Naive thymus-derived CD4-positive, alpha-beta T cell (primary cell): ENCODE results near the gene PSMD7. TPM values are rescaled to one million over a fixed set of nuclear protein-coding genes. Genes with fewer than 3 reads are reported as not detected.
A peak's percentile ranks its signal among the peaks of the same experiment; 100 is the strongest.

Experiments
- ATAC-seq: fragments of 150-1000 bp; cut with Tn5 transposase; 2 replicates; pipeline ENCODE4 v1.10.0; 2021; ENCODE audit warnings: mild to moderate bottlenecking, moderate library complexity
- CTCF ChIA-PET: fragments of 350-600 bp; sonication (Branson Sonifier 250); formaldehyde crosslinking; loops from one replicate; lab custom pipeline; 2021; ENCODE audit warnings: antibody characterized with exemption; lab: Charles Lee
- POLR2A ChIA-PET: fragments of 350-600 bp; sonication (Branson Sonifier 250); formaldehyde crosslinking; loops from one replicate; lab custom pipeline; 2021; ENCODE audit warnings: antibody characterized with exemption, inconsistent platforms; lab: Charles Lee
- DNase-seq, 9 donors: peaks; one replicate each; pipeline versions ENCODE4 v3.0.0 to v3.0.0-alpha.2; 2020 to 2022; ENCODE audit warnings: mixed read lengths in 1 of 9
- H3K27ac ChIP-seq: one replicate; pipeline ENCODE4 v1.7.0; 2013; ENCODE audit warnings: mild to moderate bottlenecking, low read depth, low read length, moderate library complexity
- H3K27me3 ChIP-seq, 2 donors: one replicate each; pipeline ENCODE4 v1.7.0; 2013; ENCODE audit warnings: low read length in 2 of 2, mild to moderate bottlenecking in 2 of 2, moderate library complexity in 2 of 2; ENCODE audit not compliant: control insufficient read depth in 2 of 2, insufficient read depth in 2 of 2
- H3K36me3 ChIP-seq, 3 experiments: 1 replicate in 2 of 3; 2 replicates in 1 of 3; pipeline ENCODE4 v1.7.0; 2013; ENCODE audit warnings: low read length in 3 of 3, mild to moderate bottlenecking in 3 of 3, moderate library complexity in 1 of 3; ENCODE audit not compliant: insufficient read depth in 3 of 3, control insufficient read depth in 2 of 3
- H3K4me1 ChIP-seq, 2 donors: one replicate each; pipeline ENCODE4 v1.7.0; 2013; ENCODE audit warnings: low read length in 2 of 2, mild to moderate bottlenecking in 2 of 2, moderate library complexity in 1 of 2; ENCODE audit not compliant: control insufficient read depth in 2 of 2, insufficient read depth in 2 of 2
- H3K4me3 ChIP-seq: 2 replicates; pipeline ENCODE4 v1.7.0; 2013; ENCODE audit warnings: mild to moderate bottlenecking, low read length
- H3K9me3 ChIP-seq, 3 experiments: 1 replicate in 2 of 3; 2 replicates in 1 of 3; pipeline ENCODE4 v1.7.0; 2013; ENCODE audit warnings: low read length in 3 of 3; ENCODE audit not compliant: control insufficient read depth in 2 of 3
- H3K27ac Mint-ChIP-seq, 9 donors: one replicate each; pipeline ENCODE4 v1.8.0; 2020 to 2022; ENCODE audit warnings: mixed read lengths in 9 of 9, mild to moderate bottlenecking in 8 of 9, moderate library complexity in 5 of 9, inconsistent platforms in 2 of 9
- H3K27me3 Mint-ChIP-seq, 5 donors: one replicate each; pipeline ENCODE4 v1.8.0; 2021 to 2022; ENCODE audit warnings: mixed read lengths in 5 of 5, mild to moderate bottlenecking in 1 of 5
- H3K36me3 Mint-ChIP-seq, 5 donors: one replicate each; pipeline ENCODE4 v1.8.0; 2020 to 2022; ENCODE audit warnings: mixed read lengths in 5 of 5, mild to moderate bottlenecking in 3 of 5, inconsistent platforms in 1 of 5
- H3K4me1 Mint-ChIP-seq, 7 donors: one replicate each; pipeline ENCODE4 v1.8.0; 2020 to 2022; ENCODE audit warnings: mixed read lengths in 7 of 7, mild to moderate bottlenecking in 3 of 7, inconsistent platforms in 1 of 7
- H3K4me3 Mint-ChIP-seq, 10 donors: one replicate each; pipeline ENCODE4 v1.8.0; 2020 to 2022; ENCODE audit warnings: mild to moderate bottlenecking in 10 of 10, mixed read lengths in 10 of 10, moderate library complexity in 6 of 10, inconsistent platforms in 2 of 10
- H3K9me3 Mint-ChIP-seq, 11 donors: one replicate each; pipeline ENCODE4 v1.8.0; 2020 to 2022; ENCODE audit warnings: mixed read lengths in 11 of 11, mild to moderate bottlenecking in 4 of 11, inconsistent platforms in 1 of 11, moderate library complexity in 1 of 11
- intact Hi-C, 2 donors: fragments of 100-400 bp; cut with micrococcal nuclease; formaldehyde crosslinking; loops; one replicate each; pipeline ENCODE4 v1.15.1; 2023
- polyA plus RNA-seq, 2 donors: library from polyadenylated mRNA; unstranded; fragments of 300-500 nt; fragmentation: Illumina TruSeq; gene quantifications; one replicate each; pipeline ENCODE4 v1.2.3, GENCODE V29; 2021
- total RNA-seq, 6 experiments: library from RNA in 5 of 6; stranded (reverse) in 5 of 6; gene quantifications; 1 replicate in 5 of 6; 2 replicates in 1 of 6; pipeline ENCODE4 v1.2.3 and lab custom pipeline; 2021 to 2026

The PSMD7 gene
- total and polyA plus RNA-seq, 7 experiments from 2014 or later, result 61.1 to 126 (median 86.7) TPM

GRCh38 chr16:74291176-74291575 lies 5.4 kb upstream of the PSMD7 start:
- Mint-ChIP-seq H3K27me3 (no peaks in the 10 kb centered on the region), H3K4me1 (peaks cover 8 to 19% (median 15%) of the 10 kb centered on the region in 7 donors), H3K9me3 (peaks cover 0 to 9% (median 0%) of the 10 kb centered on the region in 11 donors), H3K4me3 (peak overlapping the region in 1 of 10 donors; percentile 7), H3K27ac (peak overlapping the region in 2 of 9 donors; percentile 41 to 44), H3K36me3 (peaks cover 7 to 19% (median 13%) of the 10 kb centered on the region in 5 donors)
- Histone ChIP-seq H3K27ac (no peak overlapping the region), H3K27me3 (no peaks in the 10 kb centered on the region), H3K4me1 (peaks cover 9 to 10% of the 10 kb centered on the region in 2 donors), H3K4me3 (no peak overlapping the region), H3K9me3 (no peaks in the 10 kb centered on the region), H3K36me3 (no peaks in the 10 kb centered on the region)
- POLR2A ChIA-PET, result interaction anchor here (0.7 kb wide), 1 partner anchor 38 kb away, joined by 3 read pairs; no protein-coding TSS in a partner anchor
- ATAC-seq, result no peak
- CTCF ChIA-PET, result no interaction called here
- no peak for DNase-seq
- intact Hi-C loops, result loop anchor here in 1 of 2 donors (10.0 kb wide), 1 partner anchor 414 kb away; the partner anchor contains the start of gene MLKL

GRCh38 chr16:74291577-74292208 lies 4.9 kb upstream of the PSMD7 start:
- Histone ChIP-seq H3K4me3 (no peak overlapping the region), H3K27me3 (no peaks in the 10 kb centered on the region), H3K27ac (no peak overlapping the region), H3K4me1 (peaks cover 9 to 10% of the 10 kb centered on the region in 2 donors), H3K9me3 (no peaks in the 10 kb centered on the region), H3K36me3 (peaks cover 0 to 4% (median 0%) of the 10 kb centered on the region in 3 experiments)
- Mint-ChIP-seq H3K4me3 (peak overlapping the region in 1 of 10 donors; percentile 3), H3K36me3 (peaks cover 7 to 19% (median 14%) of the 10 kb centered on the region in 5 donors), H3K4me1 (peaks cover 11 to 23% (median 17%) of the 10 kb centered on the region in 7 donors), H3K27ac (no peak overlapping the region), H3K9me3 (peaks cover 0 to 9% (median 0%) of the 10 kb centered on the region in 11 donors), H3K27me3 (no peaks in the 10 kb centered on the region)
- intact Hi-C loops, result loop anchor here in 1 of 2 donors (10.0 kb wide), 1 partner anchor 413 kb away; the partner anchor contains the start of gene MLKL
- POLR2A ChIA-PET, result interaction anchor here (0.7 kb wide), 1 partner anchor 38 kb away, joined by 3 read pairs; no protein-coding TSS in a partner anchor
- DNase-seq, result no peak
- ATAC-seq, result no peak
- CTCF ChIA-PET, result interaction anchor here (1.2 kb wide), 1 partner anchor 21 kb away, joined by 3 read pairs; no protein-coding TSS in a partner anchor

GRCh38 chr16:74296104-74296431 lies 546 bp upstream of the PSMD7 start:
- peak overlapping the region; percentile 93 to 100 (median 98) for H3K27ac Mint-ChIP-seq
- peaks cover 21 to 52% (median 36%) of the 10 kb centered on the region in 7 donors for H3K4me1 Mint-ChIP-seq
- peak overlapping the region; percentile 96 for H3K27ac ChIP-seq
- intact Hi-C loops, result loop anchor here (1.0 to 10.0 kb wide), 14 partner anchors 72 to 1632 kb away; partner anchors contain the start of genes GLG1 (in 2 of the 2), MLKL (in 2 of the 2), RFWD3 (in 2 of the 2) and TMEM170A (in 2 of the 2)
- H3K4me1 ChIP-seq, result peaks cover 22 to 25% of the 10 kb centered on the region in 2 donors
- ATAC-seq, result peak; percentile 44
- H3K36me3 Mint-ChIP-seq, result peaks cover 9 to 20% (median 18%) of the 10 kb centered on the region in 5 donors
- no peaks in the 10 kb centered on the region for H3K9me3 ChIP-seq
- ChIA-PET CTCF (interaction anchor here (1.6 kb wide), 1 partner anchor 12 kb away, joined by 5 read pairs; no protein-coding TSS in a partner anchor), POLR2A (interaction anchor here (1.4 to 1.8 kb wide), 2 partner anchors 154 to 405 kb away, joined by 3 to 4 read pairs; partner anchors contain the start of gene MLKL)
- H3K4me3 ChIP-seq, result peak overlapping the region; percentile 86
- peaks cover 4 to 23% (median 17%) of the 10 kb centered on the region in 3 experiments for H3K36me3 ChIP-seq
- peak overlapping the region; percentile 89 to 99 (median 96) for H3K4me3 Mint-ChIP-seq
- H3K27me3 Mint-ChIP-seq, result no peaks in the 10 kb centered on the region
- H3K9me3 Mint-ChIP-seq, result peaks cover 0 to 8% (median 0%) of the 10 kb centered on the region in 11 donors
- no peaks in the 10 kb centered on the region for H3K27me3 ChIP-seq
- DNase-seq, result no peak

GRCh38 chr16:74297145-74297665 lies 591 bp downstream of the PSMD7 start:
- Histone ChIP-seq H3K4me3 (peak overlapping the region; percentile 86), H3K36me3 (peaks cover 16 to 34% (median 28%) of the 10 kb centered on the region in 3 experiments), H3K4me1 (peaks cover 22 to 25% of the 10 kb centered on the region in 2 donors), H3K9me3 (no peaks in the 10 kb centered on the region), H3K27ac (peak overlapping the region; percentile 96), H3K27me3 (no peaks in the 10 kb centered on the region)
- intact Hi-C loops, result loop anchor here (2.0 to 10.0 kb wide), 9 partner anchors 310 to 1350 kb away; partner anchors contain the start of genes MLKL (in 2 of the 2), ADAT1 (in 1 of the 2), GLG1 (in 1 of the 2) and KARS1 (in 1 of the 2)
- Mint-ChIP-seq H3K4me3 (peak overlapping the region; percentile 89 to 99 (median 96)), H3K27ac (peak overlapping the region; percentile 93 to 100 (median 98)), H3K36me3 (peaks cover 4 to 21% (median 16%) of the 10 kb centered on the region in 5 donors), H3K27me3 (no peaks in the 10 kb centered on the region), H3K9me3 (no peaks in the 10 kb centered on the region), H3K4me1 (peaks cover 22 to 52% (median 38%) of the 10 kb centered on the region in 7 donors)
- CTCF ChIA-PET, result interaction anchor here (1.6 kb wide), 1 partner anchor 11 kb away, joined by 5 read pairs; no protein-coding TSS in a partner anchor
- ATAC-seq, result no peak
- POLR2A ChIA-PET, result interaction anchor here (0.8 to 2.6 kb wide), 9 partner anchors 10 to 1354 kb away, joined by 3 to 19 read pairs (median 3); partner anchors contain the start of genes GLG1 and MLKL
- DNase-seq, result peak in 7 of 9 donors; percentile 5 to 36 (median 9)

- Mint-ChIP-seq H3K27ac (peak overlapping the region in 8 of 9 donors; percentile 38 to 100 (median 97)), H3K9me3 (no peaks in the 10 kb centered on the region), H3K4me3 (peak overlapping the region; percentile 89 to 99 (median 96)), H3K4me1 (peaks cover 22 to 52% (median 38%) of the 10 kb centered on the region in 7 donors), H3K27me3 (no peaks in the 10 kb centered on the region), H3K36me3 (peaks cover 3 to 23% (median 19%) of the 10 kb centered on the region in 5 donors)
- Histone ChIP-seq H3K27me3 (no peaks in the 10 kb centered on the region), H3K9me3 (no peaks in the 10 kb centered on the region), H3K4me1 (peaks cover 22 to 25% of the 10 kb centered on the region in 2 donors), H3K4me3 (peak overlapping the region; percentile 86), H3K27ac (peak overlapping the region; percentile 96), H3K36me3 (peaks cover 25 to 43% (median 36%) of the 10 kb centered on the region in 3 experiments)
- intact Hi-C loops, result loop anchor here (5.0 to 10.0 kb wide), 6 partner anchors 309 to 1349 kb away; partner anchors contain the start of genes ADAT1 (in 1 of the 2), GLG1 (in 1 of the 2), KARS1 (in 1 of the 2) and MLKL (in 1 of the 2)
- ChIA-PET POLR2A (interaction anchor here (0.6 to 2.6 kb wide), 3 partner anchors 9 to 149 kb away, joined by 3 to 19 read pairs (median 8); no protein-coding TSS in a partner anchor), CTCF (no interaction called here)
- ATAC-seq (no peak), DNase-seq (no peak)
These were observed 1.5 kb downstream of the PSMD7 start for GRCh38 chr16:74298104-74298503.

- H3K36me3 Mint-ChIP-seq, result peaks cover 6 to 42% (median 25%) of the 10 kb centered on the region in 5 donors
- intact Hi-C loops, result no loop called here
These were observed 5.7 kb downstream of the PSMD7 start for GRCh38 chr16:74302341-74302740.

More at GRCh38 chr16:74302341-74302740, 5.7 kb downstream of the PSMD7 start:
- H3K4me3 ChIP-seq, result no peak overlapping the region
- Mint-ChIP-seq H3K27ac (no peak overlapping the region), H3K4me1 (peaks cover 11 to 30% (median 21%) of the 10 kb centered on the region in 7 donors), H3K4me3 (no peak overlapping the region), H3K27me3 (no peaks in the 10 kb centered on the region), H3K9me3 (no peaks in the 10 kb centered on the region)
- H3K9me3 ChIP-seq, result no peaks in the 10 kb centered on the region
- no peak for DNase-seq
- H3K27me3 ChIP-seq, result no peaks in the 10 kb centered on the region
- H3K4me1 ChIP-seq, result peaks cover 13 to 16% of the 10 kb centered on the region in 2 donors
- peaks cover 46 to 76% (median 56%) of the 10 kb centered on the region in 3 experiments for H3K36me3 ChIP-seq
- no peak overlapping the region for H3K27ac ChIP-seq
- no peak for ATAC-seq
- ChIA-PET CTCF (no interaction called here), POLR2A (no interaction called here)
